Activated naive CD4-positive, alpha-beta T cell (primary cell): Measurements from ENCODE around the gene ARID5B.
A peak's percentile ranks its signal among the peaks of the same experiment; 100 is the strongest.

Experiments
- DNase-seq, 4 experiments: peaks; one replicate each; lab custom pipeline; 2025; lab: John Stamatoyannopoulos, UW

The ARID5B gene

GRCh38 chr10:62075414-62075813 lies 173.9 kb downstream of the ARID5B start:
- no peak for DNase-seq

GRCh38 chr10:62075912-62076311 lies 174.4 kb downstream of the ARID5B start:
- DNase-seq = no peak

GRCh38 chr10:62076891-62077290 lies 175.4 kb downstream of the ARID5B start:
- DNase-seq = no peak

- DNase-seq = no peak
Measured at GRCh38 chr10:62077330-62078015, 176.0 kb downstream of the ARID5B start.

GRCh38 chr10:62079885-62080559 lies 178.5 kb downstream of the ARID5B start:
- no peak for DNase-seq

- no peak for DNase-seq
Measured at GRCh38 chr10:62080905-62081304, 179.4 kb downstream of the ARID5B start.

DNA sequence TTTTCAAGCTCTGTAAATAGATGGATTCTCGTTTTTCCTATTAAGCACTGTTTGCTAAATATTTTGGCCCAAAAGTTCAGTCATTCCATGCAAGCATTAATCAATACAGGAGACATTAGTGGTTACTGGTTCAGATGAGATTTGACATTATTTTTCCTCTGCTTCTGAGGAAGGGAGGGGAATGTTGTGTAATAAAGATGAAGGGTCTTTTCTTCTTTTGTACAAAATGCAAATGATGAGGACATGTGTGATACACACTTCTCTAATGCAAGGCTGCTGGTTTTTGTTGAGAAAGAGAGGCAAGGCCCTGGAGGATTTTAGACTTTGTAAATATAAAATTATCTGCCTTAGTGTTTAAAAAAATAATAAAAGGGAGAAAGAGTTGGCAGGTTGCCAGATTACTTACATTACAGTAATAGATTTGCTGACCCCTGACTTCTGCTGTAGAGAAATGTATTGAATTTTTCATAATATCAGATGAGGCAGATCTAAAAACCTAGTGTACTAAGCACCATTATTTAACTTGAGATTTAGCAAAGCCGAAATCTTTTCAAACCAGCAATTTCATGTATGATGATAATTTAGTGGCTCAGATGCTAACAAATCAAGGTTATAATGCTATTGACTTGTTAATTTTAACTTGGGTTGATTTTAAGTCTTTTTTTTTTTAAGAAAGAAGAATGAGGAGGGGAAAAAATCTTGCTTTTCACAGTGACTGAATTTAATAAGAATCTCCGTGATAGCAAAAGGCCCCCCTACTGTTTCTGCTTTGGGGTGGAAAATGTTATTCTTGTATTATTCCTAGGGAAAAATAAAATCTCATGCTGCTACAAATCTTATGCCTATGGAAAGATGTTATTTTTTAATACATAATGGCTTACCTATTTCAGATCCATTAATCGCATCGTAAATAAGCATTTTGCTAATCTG lies 180.1 kb downstream of the ARID5B start:
- no peak for DNase-seq

DNA sequence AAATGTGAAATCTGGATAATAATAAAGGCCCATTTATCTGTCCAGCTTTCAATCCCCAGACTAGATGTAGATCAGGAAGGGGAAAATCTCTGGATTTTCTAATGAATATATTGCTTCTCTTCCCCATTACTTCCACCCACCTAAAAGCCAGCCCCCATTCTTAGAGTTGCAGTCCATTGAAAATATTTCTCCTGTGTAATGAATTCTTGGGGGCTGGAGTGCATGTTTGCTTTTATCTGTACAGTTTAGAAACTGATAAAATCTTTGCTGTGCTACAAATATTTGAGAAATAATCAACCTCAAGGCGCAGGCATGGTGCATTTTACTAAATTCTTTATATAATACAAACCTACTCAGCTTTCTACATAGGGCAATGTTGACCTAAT lies 180.8 kb downstream of the ARID5B start:
- DNase-seq = no peak

- DNase-seq = peak in 1 of 4 experiments; percentile 15
Measured at GRCh38 chr10:62082729-62083411, 181.4 kb downstream of the ARID5B start.

DNA sequence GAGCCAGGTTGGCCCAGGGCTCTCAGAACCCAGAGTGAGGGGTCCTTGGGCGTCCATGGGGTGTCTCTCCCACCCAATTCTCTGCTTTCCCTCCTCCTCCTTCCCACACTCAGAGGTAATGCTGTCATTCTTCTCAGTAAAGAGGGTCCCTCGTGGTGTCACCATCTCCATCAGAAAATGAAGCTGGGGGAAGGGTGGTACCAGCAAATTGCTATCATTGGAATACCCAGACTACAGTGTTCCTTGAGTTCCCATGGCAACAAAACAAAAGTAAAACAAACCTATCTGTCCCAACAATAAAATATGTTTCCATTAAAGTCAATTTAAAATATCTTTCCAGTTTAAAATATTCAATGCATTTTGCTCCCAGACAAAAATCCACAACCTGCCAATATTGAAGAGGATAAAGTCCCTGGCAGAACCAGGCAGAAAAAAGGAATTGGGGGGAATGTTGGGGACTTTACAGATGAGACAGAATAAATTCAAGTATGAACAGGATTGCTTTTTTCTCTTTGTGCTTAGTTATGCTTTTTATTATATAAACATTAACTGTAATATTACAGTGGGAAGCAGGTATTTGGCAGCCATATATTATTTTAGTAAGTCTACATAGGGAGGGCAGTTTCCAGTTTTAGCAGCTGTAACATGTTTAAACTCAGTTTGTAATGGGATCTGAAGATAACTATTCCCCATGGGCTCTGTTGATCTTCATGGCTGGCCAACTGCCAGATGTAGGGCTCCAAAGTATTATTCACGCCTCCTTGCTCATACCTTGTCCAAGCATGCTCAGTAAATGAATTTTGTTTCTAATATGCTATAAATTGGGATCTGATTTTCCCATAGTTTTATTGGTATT lies 182.1 kb downstream of the ARID5B start:
- DNase-seq = no peak

DNA sequence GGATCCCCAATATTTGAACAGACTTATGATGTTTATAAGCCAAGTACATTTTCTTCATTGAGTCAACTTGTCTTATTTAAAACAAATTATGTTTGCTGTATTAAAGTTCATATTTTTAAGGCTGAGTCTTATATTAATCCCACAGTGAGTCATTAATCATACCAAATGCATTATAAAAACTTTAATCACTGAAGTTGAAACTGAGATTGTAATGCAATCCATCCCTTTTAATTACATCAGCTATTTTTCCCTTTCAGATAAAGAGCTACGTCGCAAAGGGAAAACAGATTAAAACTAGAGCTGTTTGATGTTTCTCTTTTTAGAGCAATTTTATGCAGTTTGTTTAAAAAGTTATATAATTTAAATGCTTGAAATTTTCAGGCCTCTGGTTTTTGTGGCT lies 183.0 kb downstream of the ARID5B start:
- no peak for DNase-seq

DNA sequence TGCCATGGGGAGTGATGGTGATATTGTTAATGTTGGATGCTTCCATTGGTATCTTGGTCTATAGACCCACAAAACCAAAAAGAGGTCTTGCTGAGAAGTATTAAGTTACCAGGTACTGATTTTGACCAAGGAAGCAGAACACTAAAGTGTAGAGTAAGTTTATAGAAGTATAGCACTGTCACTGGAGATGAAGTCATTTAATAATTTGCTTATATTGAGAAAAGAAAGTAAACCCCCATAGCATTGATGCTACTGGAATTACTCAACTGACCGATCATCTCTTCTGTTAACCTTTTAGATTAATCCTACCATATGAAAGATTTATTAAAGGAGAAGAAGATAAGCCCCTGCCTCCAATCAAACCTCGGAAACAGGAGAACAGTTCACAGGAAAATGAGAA lies 183.9 kb downstream of the ARID5B start:
- no peak for DNase-seq

DNA sequence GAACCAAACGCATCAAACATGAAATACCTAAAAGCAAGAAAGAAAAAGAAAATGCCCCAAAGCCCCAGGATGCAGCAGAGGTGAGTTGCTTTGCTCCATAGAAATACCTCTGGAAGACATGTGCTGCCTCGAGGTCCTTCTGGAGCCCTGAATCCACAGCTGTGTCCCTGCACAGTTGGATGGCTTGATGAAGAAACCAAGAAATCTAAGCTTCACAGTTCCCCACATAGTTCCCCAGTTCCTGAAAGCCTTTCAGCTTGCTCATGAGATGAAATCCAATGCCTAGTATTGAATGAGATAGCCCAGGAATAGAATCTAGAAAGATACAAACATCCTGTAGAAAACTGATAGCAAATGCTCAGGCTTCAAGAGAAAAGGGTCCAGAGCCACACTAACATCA lies 184.3 kb downstream of the ARID5B start:
- DNase-seq = no peak

GRCh38 chr10:62087329-62087728 lies 185.8 kb downstream of the ARID5B start:
- no peak for DNase-seq

GRCh38 chr10:62088786-62089185 lies 187.3 kb downstream of the ARID5B start:
- DNase-seq = no peak

DNA sequence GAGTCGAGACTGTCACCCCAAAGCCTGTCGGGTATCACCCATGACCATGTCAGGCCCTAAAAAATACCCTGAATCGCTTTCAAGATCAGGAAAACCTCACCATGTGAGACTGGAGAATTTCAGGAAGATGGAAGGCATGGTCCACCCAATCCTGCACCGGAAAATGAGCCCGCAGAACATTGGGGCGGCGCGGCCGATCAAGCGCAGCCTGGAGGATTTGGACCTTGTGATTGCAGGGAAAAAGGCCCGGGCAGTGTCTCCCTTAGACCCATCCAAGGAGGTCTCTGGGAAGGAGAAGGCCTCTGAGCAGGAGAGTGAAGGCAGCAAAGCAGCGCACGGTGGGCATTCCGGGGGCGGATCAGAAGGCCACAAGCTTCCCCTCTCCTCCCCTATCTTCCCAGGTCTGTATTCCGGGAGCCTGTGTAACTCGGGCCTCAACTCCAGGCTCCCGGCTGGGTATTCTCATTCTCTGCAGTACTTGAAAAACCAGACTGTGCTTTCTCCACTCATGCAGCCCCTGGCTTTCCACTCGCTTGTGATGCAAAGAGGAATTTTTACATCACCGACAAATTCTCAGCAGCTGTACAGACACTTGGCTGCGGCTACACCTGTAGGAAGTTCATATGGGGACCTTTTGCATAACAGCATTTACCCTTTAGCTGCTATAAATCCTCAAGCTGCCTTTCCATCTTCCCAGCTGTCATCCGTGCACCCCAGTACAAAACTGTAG lies 191.0 kb downstream of the ARID5B start:
- DNase-seq = no peak

GRCh38 chr10:62093863-62094291 lies 192.4 kb downstream of the ARID5B start:
- DNase-seq = no peak

GRCh38 chr10:62095181-62096122 lies 194.0 kb downstream of the ARID5B start:
- no peak for DNase-seq

- no peak for DNase-seq
Measured at GRCh38 chr10:62096256-62096933, 194.9 kb downstream of the ARID5B start.
